CD4-positive, CD25-positive, alpha-beta regulatory T cell (primary cell): ENCODE results near the gene MZT2B. TPM values are rescaled to one million over a fixed set of nuclear protein-coding genes. Genes with fewer than 3 reads are reported as not detected.
"Not testable (repeated sequence)": the region's sequence is repeated elsewhere in the genome, so short reads cannot be mapped to it uniquely, and the experiment has no call there.

Experiments
- ATAC-seq, 2 donors: fragments of 150-1000 bp; cut with Tn5 transposase; one replicate each; pipeline ENCODE4 v1.10.0; 2021; ENCODE audit warnings: low read depth in 2 of 2, moderate number of reproducible peaks in 2 of 2, moderate library complexity in 1 of 2
- DNase-seq, 3 donors: peaks; one replicate each; pipeline versions ENCODE4 v3.0.0 to v3.0.0-alpha.2; 2012 to 2022; ENCODE audit warnings: mixed read lengths in 1 of 3
- H3K27ac ChIP-seq: one replicate; pipeline ENCODE4 v1.7.0; 2013; ENCODE audit warnings: mild to moderate bottlenecking, low read length; ENCODE audit not compliant: insufficient read depth, poor library complexity, severe bottlenecking
- H3K27me3 ChIP-seq: one replicate; pipeline ENCODE4 v1.7.0; 2013; ENCODE audit warnings: low read length; ENCODE audit not compliant: control insufficient read depth, insufficient read depth
- H3K36me3 ChIP-seq: one replicate; pipeline ENCODE4 v1.7.0; 2013; ENCODE audit warnings: mild to moderate bottlenecking, low read length, moderate library complexity; ENCODE audit not compliant: control insufficient read depth, insufficient read depth
- H3K4me1 ChIP-seq: 2 replicates; pipeline ENCODE4 v1.7.0; 2013; ENCODE audit warnings: mild to moderate bottlenecking, low read length; ENCODE audit not compliant: insufficient read depth, control insufficient read depth, poor library complexity, severe bottlenecking
- H3K4me3 ChIP-seq: one replicate; pipeline ENCODE4 v1.7.0; 2013; ENCODE audit warnings: low read depth, mild to moderate bottlenecking, low read length, moderate library complexity
- H3K9me3 ChIP-seq, 2 experiments: 1 replicate in 1 of 2; 2 replicates in 1 of 2; pipeline ENCODE4 v1.7.0; 2013; ENCODE audit warnings: low read length in 2 of 2, mild to moderate bottlenecking in 1 of 2, moderate library complexity in 1 of 2; ENCODE audit not compliant: control insufficient read depth in 2 of 2
- H3K27ac Mint-ChIP-seq, 3 donors: one replicate each; pipeline ENCODE4 v1.8.0; 2020 to 2022; ENCODE audit warnings: mild to moderate bottlenecking in 3 of 3, mixed read lengths in 3 of 3, moderate library complexity in 2 of 3
- H3K27me3 Mint-ChIP-seq: one replicate; pipeline ENCODE4 v1.8.0; 2022; ENCODE audit warnings: mild to moderate bottlenecking, mixed read lengths
- H3K36me3 Mint-ChIP-seq: one replicate; pipeline ENCODE4 v1.8.0; 2020; ENCODE audit warnings: mixed read lengths
- H3K4me1 Mint-ChIP-seq, 4 donors: one replicate each; pipeline ENCODE4 v1.8.0; 2020 to 2022; ENCODE audit warnings: mixed read lengths in 4 of 4, mild to moderate bottlenecking in 1 of 4
- H3K4me3 Mint-ChIP-seq, 4 donors: one replicate each; pipeline ENCODE4 v1.8.0; 2020 to 2022; ENCODE audit warnings: mild to moderate bottlenecking in 4 of 4, mixed read lengths in 4 of 4, moderate library complexity in 3 of 4
- H3K9me3 Mint-ChIP-seq, 7 donors: one replicate each; pipeline ENCODE4 v1.8.0; 2020 to 2022; ENCODE audit warnings: mixed read lengths in 7 of 7, mild to moderate bottlenecking in 3 of 7, moderate library complexity in 2 of 7
- polyA plus RNA-seq, 4 donors: library from polyadenylated mRNA; unstranded; fragments of 300-500 nt; fragmentation: Illumina TruSeq; gene quantifications; one replicate each; pipeline ENCODE4 v1.2.3, GENCODE V29; 2021
- total RNA-seq: library from RNA; stranded (reverse); gene quantifications from one replicate; pipeline ENCODE4 v1.2.3, GENCODE V29; 2022

Gene MZT2B
- total and polyA plus RNA-seq, 5 donors from 2014 or later: 186 to 259 (median 208) TPM

GRCh38 chr2:130220505-130220904 lies 38.4 kb downstream of the MZT2B start:
- ATAC-seq, H3K4me3 Mint-ChIP-seq, H3K27ac Mint-ChIP-seq: not testable (repeated sequence)

GRCh38 chr2:130222523-130222922 lies 40.5 kb downstream of the MZT2B start:
- not testable (repeated sequence) for H3K4me3 Mint-ChIP-seq, H3K9me3 ChIP-seq, H3K27ac ChIP-seq, DNase-seq, H3K36me3 Mint-ChIP-seq, ATAC-seq, H3K36me3 ChIP-seq, H3K27ac Mint-ChIP-seq, H3K4me1 Mint-ChIP-seq, H3K4me3 ChIP-seq, H3K27me3 Mint-ChIP-seq, H3K9me3 Mint-ChIP-seq, H3K4me1 ChIP-seq, H3K27me3 ChIP-seq

More at GRCh38 chr2:130220505-130220904, 38.4 kb downstream of the MZT2B start:
- H3K27ac ChIP-seq, H3K27me3 Mint-ChIP-seq, H3K9me3 ChIP-seq, DNase-seq, H3K4me3 ChIP-seq, H3K36me3 Mint-ChIP-seq, H3K36me3 ChIP-seq, H3K27me3 ChIP-seq, H3K9me3 Mint-ChIP-seq, H3K4me1 Mint-ChIP-seq, H3K4me1 ChIP-seq: not testable (repeated sequence)

GRCh38 chr2:130228005-130228404 lies 45.9 kb downstream of the MZT2B start:
- DNase-seq, H3K4me3 Mint-ChIP-seq, H3K9me3 ChIP-seq, H3K27me3 Mint-ChIP-seq, H3K36me3 ChIP-seq, H3K9me3 Mint-ChIP-seq, H3K4me1 ChIP-seq, H3K27ac ChIP-seq, H3K27me3 ChIP-seq, H3K4me3 ChIP-seq, ATAC-seq, H3K36me3 Mint-ChIP-seq, H3K27ac Mint-ChIP-seq, H3K4me1 Mint-ChIP-seq: not testable (repeated sequence)

GRCh38 chr2:130228467-130229160 lies 46.6 kb downstream of the MZT2B start:
- not testable (repeated sequence) for H3K36me3 Mint-ChIP-seq, H3K27me3 ChIP-seq, H3K27me3 Mint-ChIP-seq, H3K4me3 ChIP-seq, ATAC-seq, H3K4me1 ChIP-seq, H3K9me3 Mint-ChIP-seq, H3K4me3 Mint-ChIP-seq, H3K4me1 Mint-ChIP-seq, H3K27ac ChIP-seq, DNase-seq, H3K36me3 ChIP-seq, H3K9me3 ChIP-seq, H3K27ac Mint-ChIP-seq

- H3K27me3 ChIP-seq, H3K27ac ChIP-seq, H3K4me1 Mint-ChIP-seq, H3K9me3 Mint-ChIP-seq, H3K27me3 Mint-ChIP-seq, H3K36me3 Mint-ChIP-seq, H3K4me3 ChIP-seq, H3K9me3 ChIP-seq, H3K4me1 ChIP-seq, H3K36me3 ChIP-seq, H3K27ac Mint-ChIP-seq: not testable (repeated sequence)
- ATAC-seq: peak in 1 of 2 donors; percentile 48
- peak in 2 of 3 donors; percentile 35 to 49 for DNase-seq
- H3K4me3 Mint-ChIP-seq: peak overlapping the region in 2 of 4 donors; percentile 50 to 54
Observed at GRCh38 chr2:130229161-130229510, 47.1 kb downstream of the MZT2B start.

GRCh38 chr2:130230376-130230775 lies 48.3 kb downstream of the MZT2B start:
- H3K9me3 Mint-ChIP-seq, H3K27ac ChIP-seq, H3K4me1 Mint-ChIP-seq, DNase-seq, H3K9me3 ChIP-seq, H3K36me3 ChIP-seq, H3K4me1 ChIP-seq, H3K27me3 ChIP-seq, ATAC-seq, H3K36me3 Mint-ChIP-seq, H3K4me3 Mint-ChIP-seq, H3K27me3 Mint-ChIP-seq, H3K27ac Mint-ChIP-seq, H3K4me3 ChIP-seq: not testable (repeated sequence)

- H3K4me3 Mint-ChIP-seq, ATAC-seq, H3K4me1 Mint-ChIP-seq, H3K9me3 Mint-ChIP-seq, H3K27ac ChIP-seq, H3K9me3 ChIP-seq, H3K36me3 Mint-ChIP-seq, H3K27ac Mint-ChIP-seq, H3K27me3 Mint-ChIP-seq, H3K4me1 ChIP-seq, DNase-seq, H3K27me3 ChIP-seq, H3K36me3 ChIP-seq, H3K4me3 ChIP-seq: not testable (repeated sequence)
Observed at GRCh38 chr2:130230907-130231306, 48.8 kb downstream of the MZT2B start.

- Mint-ChIP-seq H3K4me1 (peaks cover 0 to 2% (median 0%) of the 10 kb centered on the region in 4 donors), H3K27me3 (peaks cover 8% of the 10 kb centered on the region), H3K9me3 (peaks cover 0 to 8% (median 0%) of the 10 kb centered on the region in 7 donors), H3K4me3 (no peak overlapping the region), H3K36me3 (no peaks in the 10 kb centered on the region), H3K27ac (no peak overlapping the region)
- DNase-seq (no peak), ATAC-seq (no peak)
- no peaks in the 10 kb centered on the region for H3K4me1 ChIP-seq
- no peaks in the 10 kb centered on the region for H3K27me3 ChIP-seq
- H3K27ac ChIP-seq: no peak overlapping the region
- H3K36me3 ChIP-seq: no peaks in the 10 kb centered on the region
- H3K4me3 ChIP-seq: no peak overlapping the region
- no peaks in the 10 kb centered on the region for H3K9me3 ChIP-seq
Observed at GRCh38 chr2:130231656-130232055, 49.6 kb downstream of the MZT2B start.
